Hepatocyte (in vitro differentiated cells): Measurements from ENCODE around the gene PIK3R5. TPM values are rescaled to one million over a fixed set of nuclear protein-coding genes. Genes with fewer than 3 reads are reported as not detected.
"Not testable (repeated sequence)": the region's sequence is repeated elsewhere in the genome, so short reads cannot be mapped to it uniquely, and the experiment has no call there.

Source experiments
- DNase-seq: peaks from one replicate; pipeline ENCODE4 v3.0.0-alpha.2; 2016; ENCODE audit warnings: low spot score
- H2AFZ ChIP-seq: fragments of 200-600 bp; sonication (generic); 2 replicates; pipeline ENCODE4 v1.6.0; 2016; ENCODE audit warnings: antibody characterized with exemption, mild to moderate bottlenecking
- H3K27ac ChIP-seq: fragments of 200-600 bp; sonication (generic); 2 replicates; pipeline ENCODE4 v1.5.1; 2016; ENCODE audit warnings: mild to moderate bottlenecking
- H3K27me3 ChIP-seq: fragments of 200-600 bp; sonication (generic); 2 replicates; pipeline ENCODE4 v1.6.1; 2016
- H3K36me3 ChIP-seq: fragments of 200-600 bp; sonication (generic); replicated peaks from 2 replicates; pipeline ENCODE4 v1.5.1; 2016; ENCODE audit warnings: low read depth; ENCODE audit not compliant: insufficient read depth
- H3K4me1 ChIP-seq: fragments of 200-600 bp; sonication (generic); 2 replicates; pipeline ENCODE4 v1.5.1; 2016; ENCODE audit warnings: mild to moderate bottlenecking, moderate library complexity; ENCODE audit not compliant: insufficient read depth
- H3K4me2 ChIP-seq: fragments of 200-600 bp; sonication (generic); 2 replicates; pipeline ENCODE4 v1.6.0; 2016
- H3K4me3 ChIP-seq: fragments of 200-600 bp; sonication (generic); 2 replicates; pipeline ENCODE4 v1.5.1; 2016; ENCODE audit warnings: mild to moderate bottlenecking
- H3K79me2 ChIP-seq: fragments of 200-600 bp; sonication (generic); 2 replicates; pipeline ENCODE4 v1.6.0; 2017; ENCODE audit warnings: mild to moderate bottlenecking
- H3K9me2 ChIP-seq: fragments of 200-600 bp; sonication (generic); replicated peaks from 2 replicates; pipeline ENCODE4 v1.6.0; 2017; ENCODE audit warnings: mild to moderate bottlenecking; ENCODE audit not compliant: insufficient read depth
- H3K9me3 ChIP-seq: fragments of 200-600 bp; sonication (generic); 2 replicates; pipeline ENCODE4 v1.5.1; 2016; ENCODE audit warnings: low read depth, mild to moderate bottlenecking
- H4K20me1 ChIP-seq: fragments of 200-600 bp; sonication (generic); 2 replicates; pipeline ENCODE4 v1.6.0; 2016; ENCODE audit warnings: mild to moderate bottlenecking; ENCODE audit not compliant: insufficient read depth, poor library complexity, severe bottlenecking
- EZH2 ChIP-seq: fragments of 200-600 bp; sonication (generic); IDR thresholded peaks from 2 replicates; pipeline ENCODE4 v1.6.1; 2016; ENCODE audit warnings: antibody characterized with exemption, mild to moderate bottlenecking, borderline replicate concordance
- EZH2phosphoT487 ChIP-seq: fragments of 200-600 bp; sonication (generic); IDR thresholded peaks from one replicate; pipeline ENCODE4 v1.6.1; 2018; ENCODE audit warnings: antibody characterized with exemption, mild to moderate bottlenecking, low read depth, moderate library complexity; ENCODE audit not compliant: unreplicated experiment, severe bottlenecking
- WGBS: methylation state at CpG from one replicate; pipeline ENCODE4 v1.1.6; 2016; ENCODE audit warnings: low lambda C conversion rate; ENCODE audit errors: missing lambda C conversion rate; 5-methylcytosine and 5-hydroxymethylcytosine counted together
- polyA plus RNA-seq: library from polyadenylated mRNA; unstranded; fragments of >200 nt; fragmentation: Nextera tagmentation; extraction: Ambion mirVana; gene quantifications from 2 replicates; pipeline ENCODE4 v1.2.1, GENCODE V29; 2016
- total RNA-seq: library from RNA; depleted of rRNA; stranded (reverse); fragments of >200 nt; gene quantifications from 2 replicates; pipeline ENCODE4 v1.2.3, GENCODE V29; 2014
- TF ChIP-seq, protein P1 (sequence below): fragments of 200-600 bp; sonication (generic); IDR thresholded peaks from 2 replicates; pipeline ENCODE4 v1.5.1; 2016; ENCODE audit warnings: antibody characterized with exemption, mild to moderate bottlenecking; ENCODE audit not compliant: poor library complexity

Gene PIK3R5
- total and polyA plus RNA-seq, 2 experiments from 2014 or later, result 2.6 TPM; not detected in 1

GRCh38 chr17:8856869-8857575 lies 108.5 kb downstream of the PIK3R5 start:
- DNase-seq, result no peak
- no peak overlapping the region for H2AFZ ChIP-seq
- H3K36me3 ChIP-seq, result no peaks in the 10 kb centered on the region
- no peak overlapping the region for H3K4me3 ChIP-seq
- no peaks in the 10 kb centered on the region for H3K9me3 ChIP-seq
- no peaks in the 10 kb centered on the region for H3K4me1 ChIP-seq
- no peak overlapping the region for H3K27ac ChIP-seq
- no peaks in the 10 kb centered on the region for H3K9me2 ChIP-seq
- H3K4me2 ChIP-seq, result no peak overlapping the region
- H4K20me1 ChIP-seq, result no peaks in the 10 kb centered on the region
- 47% methylated on average over 14 of the region's 14 CpGs for WGBS
- TF ChIP-seq EZH2phosphoT487, result no peak
- TF ChIP-seq, protein P1, sequence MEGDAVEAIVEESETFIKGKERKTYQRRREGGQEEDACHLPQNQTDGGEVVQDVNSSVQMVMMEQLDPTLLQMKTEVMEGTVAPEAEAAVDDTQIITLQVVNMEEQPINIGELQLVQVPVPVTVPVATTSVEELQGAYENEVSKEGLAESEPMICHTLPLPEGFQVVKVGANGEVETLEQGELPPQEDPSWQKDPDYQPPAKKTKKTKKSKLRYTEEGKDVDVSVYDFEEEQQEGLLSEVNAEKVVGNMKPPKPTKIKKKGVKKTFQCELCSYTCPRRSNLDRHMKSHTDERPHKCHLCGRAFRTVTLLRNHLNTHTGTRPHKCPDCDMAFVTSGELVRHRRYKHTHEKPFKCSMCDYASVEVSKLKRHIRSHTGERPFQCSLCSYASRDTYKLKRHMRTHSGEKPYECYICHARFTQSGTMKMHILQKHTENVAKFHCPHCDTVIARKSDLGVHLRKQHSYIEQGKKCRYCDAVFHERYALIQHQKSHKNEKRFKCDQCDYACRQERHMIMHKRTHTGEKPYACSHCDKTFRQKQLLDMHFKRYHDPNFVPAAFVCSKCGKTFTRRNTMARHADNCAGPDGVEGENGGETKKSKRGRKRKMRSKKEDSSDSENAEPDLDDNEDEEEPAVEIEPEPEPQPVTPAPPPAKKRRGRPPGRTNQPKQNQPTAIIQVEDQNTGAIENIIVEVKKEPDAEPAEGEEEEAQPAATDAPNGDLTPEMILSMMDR, result no peak
- no peak for TF ChIP-seq EZH2
- no peaks in the 10 kb centered on the region for H3K27me3 ChIP-seq
- no peaks in the 10 kb centered on the region for H3K79me2 ChIP-seq

DNA sequence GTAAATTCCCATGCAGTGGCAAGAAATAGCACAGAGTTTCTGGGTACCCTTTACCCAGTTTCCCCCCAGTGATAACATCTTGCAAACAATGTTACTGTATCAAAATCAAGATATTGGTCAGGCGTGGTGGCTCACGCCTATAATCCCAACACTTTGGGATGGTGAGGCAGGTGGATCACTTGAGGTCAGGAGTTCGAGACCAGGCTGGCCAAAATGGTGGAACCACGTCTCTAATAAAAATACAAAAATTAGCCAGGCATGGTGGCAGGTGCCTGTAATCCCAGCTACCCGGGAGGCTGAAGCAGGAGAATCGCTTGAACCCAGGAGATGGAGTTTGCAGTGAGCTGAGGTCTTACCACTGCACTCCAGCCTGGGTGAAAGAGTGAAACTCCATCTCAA lies 109.3 kb downstream of the PIK3R5 start:
- H2AFZ ChIP-seq, DNase-seq, H3K27ac ChIP-seq, H3K27me3 ChIP-seq, H3K9me3 ChIP-seq, H3K79me2 ChIP-seq, H3K4me1 ChIP-seq, H3K9me2 ChIP-seq, H3K4me2 ChIP-seq, H3K4me3 ChIP-seq, H3K36me3 ChIP-seq, H4K20me1 ChIP-seq: not testable (repeated sequence)
- WGBS, result 92% methylated on average over 6 of the region's 6 CpGs

DNA sequence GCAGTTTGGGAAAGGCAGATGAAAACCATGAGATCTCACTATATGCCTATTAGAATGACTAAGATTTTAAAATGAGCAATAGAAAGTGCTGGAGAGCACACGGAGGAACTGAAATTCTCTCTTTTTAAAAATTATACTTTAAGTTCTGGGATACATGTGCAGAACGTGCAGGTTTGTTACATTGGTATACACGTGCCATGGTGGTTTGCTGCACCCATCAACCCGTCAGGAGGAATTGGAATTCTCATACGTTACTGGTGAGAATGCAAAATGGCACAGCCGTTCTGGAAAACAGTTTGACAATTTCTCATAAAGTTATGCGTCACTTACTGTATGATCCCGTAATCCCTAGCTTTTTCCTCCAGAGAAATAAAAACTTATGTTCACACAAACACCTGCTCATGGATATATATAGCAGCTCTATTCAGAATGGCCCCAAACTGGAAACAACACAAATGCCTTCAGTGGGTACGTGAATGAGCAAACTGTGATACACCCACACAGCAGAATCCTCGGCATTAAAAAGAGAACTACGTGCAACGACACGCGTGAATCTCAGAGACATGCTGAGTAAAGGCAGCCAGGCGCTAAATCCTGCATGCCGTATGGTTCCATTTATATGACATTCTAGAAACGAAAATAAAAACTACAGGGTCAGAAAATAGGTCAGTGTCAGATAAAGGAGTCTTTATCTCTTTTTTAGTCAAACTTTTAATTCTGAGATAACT lies 109.9 kb downstream of the PIK3R5 start:
- TF ChIP-seq, protein P1, result no peak
- TF ChIP-seq EZH2phosphoT487 (no peak), EZH2 (no peak)
- H3K9me3 ChIP-seq, result no peaks in the 10 kb centered on the region
- H3K27ac ChIP-seq, result no peak overlapping the region
- no peak overlapping the region for H3K4me3 ChIP-seq
- WGBS, result 78% methylated on average over 17 of the region's 17 CpGs
- DNase-seq, result no peak
- H3K79me2 ChIP-seq, result no peaks in the 10 kb centered on the region
- no peaks in the 10 kb centered on the region for H3K4me1 ChIP-seq
- H3K4me2 ChIP-seq, result no peak overlapping the region
- no peak overlapping the region for H2AFZ ChIP-seq
- H3K36me3 ChIP-seq, result no peaks in the 10 kb centered on the region
- H4K20me1 ChIP-seq, result no peaks in the 10 kb centered on the region
- no peaks in the 10 kb centered on the region for H3K27me3 ChIP-seq
- H3K9me2 ChIP-seq, result no peaks in the 10 kb centered on the region

- H4K20me1 ChIP-seq, result no peaks in the 10 kb centered on the region
- H3K4me1 ChIP-seq, result no peaks in the 10 kb centered on the region
- no peak overlapping the region for H3K4me3 ChIP-seq
- no peaks in the 10 kb centered on the region for H3K79me2 ChIP-seq
- H3K27me3 ChIP-seq, result no peaks in the 10 kb centered on the region
- no peak overlapping the region for H2AFZ ChIP-seq
- no peaks in the 10 kb centered on the region for H3K9me3 ChIP-seq
- 96% methylated on average over 5 of the region's 5 CpGs for WGBS
- H3K36me3 ChIP-seq, result no peaks in the 10 kb centered on the region
- TF ChIP-seq, protein P1, result no peak
- no peaks in the 10 kb centered on the region for H3K9me2 ChIP-seq
- DNase-seq, result no peak
- no peak overlapping the region for H3K4me2 ChIP-seq
- no peak overlapping the region for H3K27ac ChIP-seq
These were observed 113.9 kb downstream of the PIK3R5 start for GRCh38 chr17:8851600-8851999.
